A673 (cell line): ENCODE measurements around the gene OVCH2. TPM values are rescaled to one million over a fixed set of nuclear protein-coding genes. Genes with fewer than 3 reads are reported as not detected.

ENCODE experiments used
- BruUV-seq: library from RNA; stranded (reverse); fragments of 400-500 nt; replicated peaks from 2 replicates; lab custom pipeline; 2021; lab: Mats Ljungman, UMichigan
- CTCF ChIA-PET: fragments of 300-600 bp; sonication (Branson Sonifier 250); formaldehyde crosslinking; loops from one replicate; lab custom pipeline; 2022; ENCODE audit warnings: antibody characterized with exemption; lab: Charles Lee
- POLR2A ChIA-PET: fragments of 300-600 bp; sonication (Branson Sonifier 250); formaldehyde crosslinking; loops from one replicate; lab custom pipeline; 2022; ENCODE audit warnings: antibody characterized with exemption; ENCODE audit not compliant: low non-redundant PET; lab: Charles Lee
- DNase-seq: peaks from one replicate; pipeline ENCODE4 v3.0.0-alpha.2; 2015; ENCODE audit warnings: low spot score
- H3K27ac ChIP-seq: fragments of 200-600 bp; sonication (generic); 2 replicates; pipeline ENCODE4 v1.5.1; 2016; ENCODE audit warnings: mixed run types, low read depth, mild to moderate bottlenecking, mixed read lengths, antibody characterized with exemption, low read length; ENCODE audit not compliant: poor library complexity, severe bottlenecking
- H3K27me3 ChIP-seq: fragments of 200-600 bp; sonication (generic); replicated peaks from 2 replicates; pipeline ENCODE4 v1.6.1; 2017; ENCODE audit warnings: mixed run types, low read depth, mild to moderate bottlenecking, mixed read lengths, antibody characterized with exemption, low read length; ENCODE audit not compliant: insufficient read depth, poor library complexity
- H3K36me3 ChIP-seq: fragments of 200-600 bp; sonication (generic); 2 replicates; pipeline ENCODE4 v1.6.1; 2016; ENCODE audit warnings: mixed run types, mild to moderate bottlenecking, mixed read lengths, antibody characterized with exemption, low read length; ENCODE audit not compliant: insufficient read depth, poor library complexity, severe bottlenecking
- H3K4me1 ChIP-seq: fragments of 200-600 bp; sonication (generic); 2 replicates; pipeline ENCODE4 v1.6.1; 2017; ENCODE audit warnings: mixed run types, mild to moderate bottlenecking, mixed read lengths, antibody characterized with exemption, low read length; ENCODE audit not compliant: insufficient read depth, poor library complexity, severe bottlenecking
- H3K4me3 ChIP-seq: fragments of 200-600 bp; sonication (generic); 2 replicates; pipeline ENCODE4 v1.5.1; 2016; ENCODE audit warnings: low read depth, mixed run types, mild to moderate bottlenecking, mixed read lengths, low read length; ENCODE audit not compliant: poor library complexity, severe bottlenecking
- H3K9me3 ChIP-seq: fragments of 200-600 bp; sonication (generic); 2 replicates; pipeline ENCODE4 v1.6.1; 2016; ENCODE audit warnings: mixed run types, low read depth, mild to moderate bottlenecking, mixed read lengths, antibody characterized with exemption, low read length; ENCODE audit not compliant: poor library complexity, severe bottlenecking
- EZH2 ChIP-seq: fragments of 200-600 bp; sonication (generic); IDR thresholded peaks from 2 replicates; pipeline ENCODE4 v1.6.1; 2017; ENCODE audit warnings: borderline replicate concordance, low read depth, mild to moderate bottlenecking, mixed read lengths, antibody characterized with exemption, low read length; ENCODE audit not compliant: poor library complexity, severe bottlenecking
- intact Hi-C: fragments of 100-400 bp; cut with micrococcal nuclease; formaldehyde crosslinking; loops from one replicate; pipeline ENCODE4 v1.10.0; 2022; ENCODE audit not compliant: unreplicated experiment
- total RNA-seq: library from RNA; stranded (reverse); gene quantifications from 2 replicates; pipeline ENCODE4 v1.2.3, GENCODE V29; 2021
- TF ChIP-seq, protein P1 (sequence below): fragments of 300-800, 200-600 bp; sonication (generic); conservative IDR thresholded peaks from 2 replicates; pipeline ENCODE4 v1.5.1; 2017; ENCODE audit warnings: low read depth, mild to moderate bottlenecking, antibody characterized with exemption, low read length, moderate library complexity, mixed read lengths

Gene OVCH2
- total RNA-seq, 1 experiment from 2014 or later: not detected

DNA sequence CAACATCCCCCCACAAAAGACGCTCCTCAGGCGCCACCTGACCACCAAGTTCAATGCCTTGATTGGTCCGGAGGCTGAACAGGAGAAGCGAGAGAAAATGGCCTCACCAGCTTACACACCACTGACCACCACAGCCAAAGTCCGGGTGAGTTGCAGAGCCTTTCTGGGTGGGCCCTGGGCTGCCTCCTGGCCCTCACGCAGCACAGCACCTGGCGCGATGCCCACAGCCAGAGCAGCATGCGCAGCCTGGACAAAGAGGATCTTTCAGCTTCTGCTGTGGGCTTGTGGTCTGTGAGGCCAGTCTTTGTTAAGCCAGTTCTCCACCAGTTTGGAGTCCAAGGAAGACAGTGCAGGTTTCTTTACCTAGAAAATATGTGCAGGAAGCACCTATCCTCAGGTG is 54.6 kb downstream of the OVCH2 start:
- intact Hi-C loops: no loop called here
- no peaks in the 10 kb centered on the region for H3K4me1 ChIP-seq

DNA sequence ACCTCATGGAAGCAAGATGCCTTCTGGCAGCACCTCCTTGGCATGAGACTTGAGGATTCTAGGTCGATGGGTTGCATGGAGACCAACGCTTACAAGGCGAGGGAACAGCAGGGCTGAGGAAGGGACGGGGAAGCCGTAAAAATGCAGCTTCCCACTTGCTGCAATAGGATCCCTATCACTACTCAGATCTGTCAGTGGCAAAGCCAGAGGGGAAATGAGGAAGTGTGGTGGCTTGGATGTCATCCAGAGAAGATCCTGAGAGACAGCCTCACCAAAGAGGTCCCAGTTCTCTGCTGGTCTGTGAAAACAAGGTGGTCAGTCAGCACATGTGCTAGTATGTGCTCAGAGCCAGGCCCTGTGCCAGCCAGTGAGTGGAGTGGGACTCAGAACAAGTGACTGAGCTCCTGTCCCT is 55.1 kb downstream of the OVCH2 start:
- no peak for DNase-seq
- ChIA-PET POLR2A (no interaction called here), CTCF (no interaction called here)
- no peak for TF ChIP-seq EZH2
- TF ChIP-seq, protein P1, sequence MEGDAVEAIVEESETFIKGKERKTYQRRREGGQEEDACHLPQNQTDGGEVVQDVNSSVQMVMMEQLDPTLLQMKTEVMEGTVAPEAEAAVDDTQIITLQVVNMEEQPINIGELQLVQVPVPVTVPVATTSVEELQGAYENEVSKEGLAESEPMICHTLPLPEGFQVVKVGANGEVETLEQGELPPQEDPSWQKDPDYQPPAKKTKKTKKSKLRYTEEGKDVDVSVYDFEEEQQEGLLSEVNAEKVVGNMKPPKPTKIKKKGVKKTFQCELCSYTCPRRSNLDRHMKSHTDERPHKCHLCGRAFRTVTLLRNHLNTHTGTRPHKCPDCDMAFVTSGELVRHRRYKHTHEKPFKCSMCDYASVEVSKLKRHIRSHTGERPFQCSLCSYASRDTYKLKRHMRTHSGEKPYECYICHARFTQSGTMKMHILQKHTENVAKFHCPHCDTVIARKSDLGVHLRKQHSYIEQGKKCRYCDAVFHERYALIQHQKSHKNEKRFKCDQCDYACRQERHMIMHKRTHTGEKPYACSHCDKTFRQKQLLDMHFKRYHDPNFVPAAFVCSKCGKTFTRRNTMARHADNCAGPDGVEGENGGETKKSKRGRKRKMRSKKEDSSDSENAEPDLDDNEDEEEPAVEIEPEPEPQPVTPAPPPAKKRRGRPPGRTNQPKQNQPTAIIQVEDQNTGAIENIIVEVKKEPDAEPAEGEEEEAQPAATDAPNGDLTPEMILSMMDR: no peak
- no TSS peak for BruUV-seq
- H3K4me3 ChIP-seq: no peak overlapping the region
- no peaks in the 10 kb centered on the region for H3K4me1 ChIP-seq
- no peaks in the 10 kb centered on the region for H3K9me3 ChIP-seq
- no peaks in the 10 kb centered on the region for H3K36me3 ChIP-seq
- intact Hi-C loops: no loop called here
- no peaks in the 10 kb centered on the region for H3K27me3 ChIP-seq
- no peak overlapping the region for H3K27ac ChIP-seq

More for the DNA sequence above, 54.6 kb downstream of the OVCH2 start:
- H3K9me3 ChIP-seq: no peaks in the 10 kb centered on the region
- DNase-seq: no peak
- H3K27ac ChIP-seq: no peak overlapping the region
- no TSS peak for BruUV-seq
- no peaks in the 10 kb centered on the region for H3K27me3 ChIP-seq
- TF ChIP-seq EZH2: no peak
- TF ChIP-seq, protein P1: no peak
- no peaks in the 10 kb centered on the region for H3K36me3 ChIP-seq
- POLR2A ChIA-PET: no interaction called here
- H3K4me3 ChIP-seq: no peak overlapping the region
- CTCF ChIA-PET: no interaction called here

DNA sequence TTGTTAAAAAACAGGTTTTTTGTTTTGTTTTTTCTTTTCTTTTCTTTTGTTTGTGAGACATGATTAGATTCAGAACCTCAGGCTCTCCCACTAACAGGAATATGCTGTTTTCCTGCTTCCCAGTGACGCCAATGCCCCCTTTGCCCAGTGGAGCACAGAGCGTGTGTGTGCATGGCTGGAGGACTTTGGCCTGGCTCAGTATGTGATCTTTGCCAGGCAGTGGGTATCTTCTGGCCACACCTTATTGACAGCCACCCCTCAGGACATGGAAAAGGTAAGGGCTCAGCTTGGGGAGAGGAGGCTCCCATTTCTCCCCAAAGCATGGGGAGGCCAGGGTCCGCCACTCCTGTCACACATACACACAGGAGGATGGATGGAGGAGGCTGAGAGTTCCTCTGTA is 58.0 kb downstream of the OVCH2 start:
- H3K27me3 ChIP-seq: no peaks in the 10 kb centered on the region
- no peak overlapping the region for H3K4me3 ChIP-seq
- no peak overlapping the region for H3K27ac ChIP-seq
- POLR2A ChIA-PET: no interaction called here
- no peaks in the 10 kb centered on the region for H3K36me3 ChIP-seq
- intact Hi-C loops: no loop called here
- DNase-seq: no peak
- CTCF ChIA-PET: no interaction called here
- H3K4me1 ChIP-seq: no peaks in the 10 kb centered on the region
- no peaks in the 10 kb centered on the region for H3K9me3 ChIP-seq
- TF ChIP-seq, protein P1: no peak
- TF ChIP-seq EZH2: no peak
- no TSS peak for BruUV-seq
